CD4-positive, CD25-positive, alpha-beta regulatory T cell (primary cell): Measurements from ENCODE around the gene PRKG1. TPM values are rescaled to one million over a fixed set of nuclear protein-coding genes. Genes with fewer than 3 reads are reported as not detected.
A peak's percentile ranks its signal among the peaks of the same experiment; 100 is the strongest.

ENCODE experiments used
- ATAC-seq, 2 donors: fragments of 150-1000 bp; cut with Tn5 transposase; one replicate each; pipeline ENCODE4 v1.10.0; 2021; ENCODE audit warnings: low read depth in 2 of 2, moderate number of reproducible peaks in 2 of 2, moderate library complexity in 1 of 2
- DNase-seq, 3 donors: peaks; one replicate each; pipeline versions ENCODE4 v3.0.0 to v3.0.0-alpha.2; 2012 to 2022; ENCODE audit warnings: mixed read lengths in 1 of 3
- H3K27ac ChIP-seq: one replicate; pipeline ENCODE4 v1.7.0; 2013; ENCODE audit warnings: mild to moderate bottlenecking, low read length; ENCODE audit not compliant: insufficient read depth, poor library complexity, severe bottlenecking
- H3K27me3 ChIP-seq: one replicate; pipeline ENCODE4 v1.7.0; 2013; ENCODE audit warnings: low read length; ENCODE audit not compliant: control insufficient read depth, insufficient read depth
- H3K36me3 ChIP-seq: one replicate; pipeline ENCODE4 v1.7.0; 2013; ENCODE audit warnings: mild to moderate bottlenecking, low read length, moderate library complexity; ENCODE audit not compliant: control insufficient read depth, insufficient read depth
- H3K4me1 ChIP-seq: 2 replicates; pipeline ENCODE4 v1.7.0; 2013; ENCODE audit warnings: mild to moderate bottlenecking, low read length; ENCODE audit not compliant: insufficient read depth, control insufficient read depth, poor library complexity, severe bottlenecking
- H3K4me3 ChIP-seq: one replicate; pipeline ENCODE4 v1.7.0; 2013; ENCODE audit warnings: low read depth, mild to moderate bottlenecking, low read length, moderate library complexity
- H3K9me3 ChIP-seq, 2 experiments: 1 replicate in 1 of 2; 2 replicates in 1 of 2; pipeline ENCODE4 v1.7.0; 2013; ENCODE audit warnings: low read length in 2 of 2, mild to moderate bottlenecking in 1 of 2, moderate library complexity in 1 of 2; ENCODE audit not compliant: control insufficient read depth in 2 of 2
- H3K27ac Mint-ChIP-seq, 3 donors: one replicate each; pipeline ENCODE4 v1.8.0; 2020 to 2022; ENCODE audit warnings: mild to moderate bottlenecking in 3 of 3, mixed read lengths in 3 of 3, moderate library complexity in 2 of 3
- H3K27me3 Mint-ChIP-seq: one replicate; pipeline ENCODE4 v1.8.0; 2022; ENCODE audit warnings: mild to moderate bottlenecking, mixed read lengths
- H3K36me3 Mint-ChIP-seq: one replicate; pipeline ENCODE4 v1.8.0; 2020; ENCODE audit warnings: mixed read lengths
- H3K4me1 Mint-ChIP-seq, 4 donors: one replicate each; pipeline ENCODE4 v1.8.0; 2020 to 2022; ENCODE audit warnings: mixed read lengths in 4 of 4, mild to moderate bottlenecking in 1 of 4
- H3K4me3 Mint-ChIP-seq, 4 donors: one replicate each; pipeline ENCODE4 v1.8.0; 2020 to 2022; ENCODE audit warnings: mild to moderate bottlenecking in 4 of 4, mixed read lengths in 4 of 4, moderate library complexity in 3 of 4
- H3K9me3 Mint-ChIP-seq, 7 donors: one replicate each; pipeline ENCODE4 v1.8.0; 2020 to 2022; ENCODE audit warnings: mixed read lengths in 7 of 7, mild to moderate bottlenecking in 3 of 7, moderate library complexity in 2 of 7
- polyA plus RNA-seq, 4 donors: library from polyadenylated mRNA; unstranded; fragments of 300-500 nt; fragmentation: Illumina TruSeq; gene quantifications; one replicate each; pipeline ENCODE4 v1.2.3, GENCODE V29; 2021
- total RNA-seq: library from RNA; stranded (reverse); gene quantifications from one replicate; pipeline ENCODE4 v1.2.3, GENCODE V29; 2022

PRKG1 gene
- total and polyA plus RNA-seq, 5 donors from 2014 or later = 0.30 TPM; not detected in 4

DNA sequence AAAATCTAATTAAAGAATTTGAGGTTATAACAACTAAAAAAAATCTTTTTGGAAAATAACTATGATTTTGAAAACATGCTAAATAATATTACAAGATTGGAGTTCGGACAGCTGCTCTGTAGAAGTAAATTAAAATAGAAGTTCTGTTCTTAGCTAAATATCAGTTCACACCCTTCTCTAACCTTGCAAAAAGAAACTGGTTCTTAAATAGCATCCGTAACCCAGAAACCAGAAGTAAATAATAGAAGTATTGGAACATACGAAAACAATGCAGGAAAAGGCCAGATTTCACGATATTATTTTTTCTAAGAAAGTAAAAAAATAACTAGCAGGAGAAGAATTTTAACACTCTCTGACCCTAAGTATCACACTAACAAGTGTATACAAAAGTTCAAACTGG, 164.7 kb downstream of the PRKG1 start:
- Mint-ChIP-seq H3K9me3 (peaks cover 0 to 5% (median 0%) of the 10 kb centered on the region in 7 donors), H3K4me3 (no peak overlapping the region), H3K27me3 (no peaks in the 10 kb centered on the region), H3K36me3 (no peaks in the 10 kb centered on the region), H3K4me1 (no peaks in the 10 kb centered on the region), H3K27ac (no peak overlapping the region)
- DNase-seq = no peak
- H3K27ac ChIP-seq = no peak overlapping the region
- no peak overlapping the region for H3K4me3 ChIP-seq
- ATAC-seq = no peak
- no peaks in the 10 kb centered on the region for H3K4me1 ChIP-seq
- no peaks in the 10 kb centered on the region for H3K36me3 ChIP-seq
- no peaks in the 10 kb centered on the region for H3K9me3 ChIP-seq
- no peaks in the 10 kb centered on the region for H3K27me3 ChIP-seq

DNA sequence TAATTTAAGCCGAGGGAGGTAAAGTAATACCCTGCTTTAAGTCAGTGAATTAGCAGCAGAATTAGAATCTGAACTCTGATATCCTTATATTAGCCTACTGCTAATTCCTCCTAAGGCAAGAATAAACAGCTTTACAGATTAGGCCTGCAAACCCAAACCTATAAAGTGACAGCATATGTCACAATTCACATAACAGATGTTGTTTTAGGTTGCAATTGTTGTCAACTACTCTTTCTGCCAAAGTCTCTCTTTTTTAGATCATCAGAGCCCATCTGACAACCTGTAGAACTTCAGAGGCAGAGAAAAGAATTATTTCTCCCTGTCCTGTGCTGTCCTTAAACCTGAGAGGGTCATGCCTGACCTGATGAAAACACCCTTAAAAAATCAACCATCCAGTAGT, 167.2 kb downstream of the PRKG1 start:
- ATAC-seq = no peak
- Mint-ChIP-seq H3K4me3 (no peak overlapping the region), H3K27ac (no peak overlapping the region), H3K9me3 (peaks cover 0 to 3% (median 0%) of the 10 kb centered on the region in 7 donors), H3K27me3 (no peaks in the 10 kb centered on the region), H3K4me1 (no peaks in the 10 kb centered on the region), H3K36me3 (no peaks in the 10 kb centered on the region)
- Histone ChIP-seq H3K9me3 (no peaks in the 10 kb centered on the region), H3K4me1 (no peaks in the 10 kb centered on the region), H3K36me3 (no peaks in the 10 kb centered on the region), H3K27me3 (no peaks in the 10 kb centered on the region), H3K4me3 (no peak overlapping the region), H3K27ac (no peak overlapping the region)
- no peak for DNase-seq

DNA sequence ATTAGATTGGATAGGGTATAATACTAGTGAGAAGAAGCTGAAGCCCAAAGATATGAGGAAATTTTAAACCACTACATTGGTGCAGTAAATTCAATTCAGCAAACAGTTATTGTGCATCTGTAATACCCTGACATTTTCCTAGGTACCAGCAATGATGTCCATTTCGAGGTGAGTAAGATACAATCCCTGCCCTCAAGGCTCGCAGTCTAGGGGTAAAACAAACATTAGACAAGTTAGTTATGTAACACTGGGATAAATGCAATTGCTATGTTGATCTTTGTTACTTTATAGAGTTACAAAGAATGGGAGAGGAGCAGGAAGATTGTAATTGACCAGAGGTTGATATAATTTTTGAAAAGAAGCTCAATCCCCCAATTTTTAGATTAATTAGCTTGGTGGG, 168.1 kb downstream of the PRKG1 start:
- H3K27me3 ChIP-seq = no peaks in the 10 kb centered on the region
- H3K4me1 ChIP-seq = no peaks in the 10 kb centered on the region
- Mint-ChIP-seq H3K9me3 (peaks cover 0 to 3% (median 0%) of the 10 kb centered on the region in 7 donors), H3K27ac (no peak overlapping the region), H3K27me3 (no peaks in the 10 kb centered on the region), H3K4me1 (no peaks in the 10 kb centered on the region), H3K4me3 (no peak overlapping the region), H3K36me3 (no peaks in the 10 kb centered on the region)
- no peaks in the 10 kb centered on the region for H3K36me3 ChIP-seq
- ATAC-seq (no peak), DNase-seq (no peak)
- no peak overlapping the region for H3K27ac ChIP-seq
- H3K9me3 ChIP-seq = no peaks in the 10 kb centered on the region
- no peak overlapping the region for H3K4me3 ChIP-seq

DNA sequence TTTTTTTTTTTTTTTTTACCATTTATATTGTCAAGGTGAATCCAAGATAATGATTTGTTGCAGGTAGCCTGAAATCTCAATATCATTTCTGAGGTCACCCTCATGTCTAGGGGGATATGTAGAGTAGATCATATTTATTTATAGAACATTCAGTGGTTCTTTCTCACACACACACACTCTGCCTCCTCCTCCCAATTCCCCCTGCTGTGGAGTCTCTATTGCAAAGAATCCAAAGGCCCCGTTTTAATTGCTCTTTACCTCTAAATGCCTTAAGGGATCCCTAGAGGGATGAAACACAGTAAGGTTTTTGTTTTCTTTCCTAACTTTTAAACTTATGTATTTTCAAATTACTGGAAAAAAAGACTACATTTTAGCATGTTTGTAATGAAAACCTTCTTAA, 170.0 kb downstream of the PRKG1 start:
- no peaks in the 10 kb centered on the region for H3K27me3 Mint-ChIP-seq

GRCh38 chr10:51244748-51245490, 170.6 kb downstream of the PRKG1 start:
- Histone ChIP-seq H3K4me1 (no peaks in the 10 kb centered on the region), H3K27me3 (no peaks in the 10 kb centered on the region), H3K36me3 (no peaks in the 10 kb centered on the region), H3K27ac (no peak overlapping the region), H3K4me3 (no peak overlapping the region), H3K9me3 (no peaks in the 10 kb centered on the region)
- Mint-ChIP-seq H3K4me3 (peak overlapping the region in 1 of 4 donors; percentile 5), H3K9me3 (peaks cover 0 to 2% (median 0%) of the 10 kb centered on the region in 7 donors), H3K4me1 (no peaks in the 10 kb centered on the region), H3K27ac (no peak overlapping the region), H3K36me3 (no peaks in the 10 kb centered on the region), H3K27me3 (no peaks in the 10 kb centered on the region)
- DNase-seq (no peak), ATAC-seq (no peak)

More for the DNA sequence above, 170.0 kb downstream of the PRKG1 start:
- no peak overlapping the region for H3K4me3 ChIP-seq
- Mint-ChIP-seq H3K27ac (no peak overlapping the region), H3K4me1 (no peaks in the 10 kb centered on the region), H3K9me3 (peaks cover 0 to 3% (median 0%) of the 10 kb centered on the region in 7 donors), H3K4me3 (peak overlapping the region in 1 of 4 donors; percentile 32), H3K36me3 (no peaks in the 10 kb centered on the region)
- no peak overlapping the region for H3K27ac ChIP-seq
- no peaks in the 10 kb centered on the region for H3K36me3 ChIP-seq
- no peaks in the 10 kb centered on the region for H3K27me3 ChIP-seq
- no peaks in the 10 kb centered on the region for H3K9me3 ChIP-seq
- DNase-seq = no peak
- H3K4me1 ChIP-seq = no peaks in the 10 kb centered on the region
- no peak for ATAC-seq

GRCh38 chr10:51246156-51246555, 171.9 kb downstream of the PRKG1 start:
- H3K9me3 ChIP-seq = no peaks in the 10 kb centered on the region
- H3K4me3 ChIP-seq = no peak overlapping the region
- H3K9me3 Mint-ChIP-seq = peaks cover 0 to 2% (median 0%) of the 10 kb centered on the region in 7 donors
- H3K36me3 Mint-ChIP-seq = no peaks in the 10 kb centered on the region
- no peak overlapping the region for H3K27ac Mint-ChIP-seq
- DNase-seq (no peak), ATAC-seq (no peak)
- no peaks in the 10 kb centered on the region for H3K4me1 ChIP-seq
- no peaks in the 10 kb centered on the region for H3K27me3 Mint-ChIP-seq
- H3K4me1 Mint-ChIP-seq = no peaks in the 10 kb centered on the region
- no peaks in the 10 kb centered on the region for H3K36me3 ChIP-seq
- H3K27me3 ChIP-seq = no peaks in the 10 kb centered on the region
- H3K4me3 Mint-ChIP-seq = no peak overlapping the region
- H3K27ac ChIP-seq = no peak overlapping the region

GRCh38 chr10:51250278-51250920, 176.1 kb downstream of the PRKG1 start:
- Mint-ChIP-seq H3K4me1 (no peaks in the 10 kb centered on the region), H3K27ac (no peak overlapping the region), H3K9me3 (peaks cover 0 to 1% (median 0%) of the 10 kb centered on the region in 7 donors), H3K4me3 (no peak overlapping the region), H3K27me3 (no peaks in the 10 kb centered on the region), H3K36me3 (no peaks in the 10 kb centered on the region)
- no peaks in the 10 kb centered on the region for H3K27me3 ChIP-seq
- no peak overlapping the region for H3K27ac ChIP-seq
- H3K36me3 ChIP-seq = no peaks in the 10 kb centered on the region
- H3K4me1 ChIP-seq = no peaks in the 10 kb centered on the region
- no peak overlapping the region for H3K4me3 ChIP-seq
- ATAC-seq (no peak), DNase-seq (no peak)
- no peaks in the 10 kb centered on the region for H3K9me3 ChIP-seq

- H3K4me1 ChIP-seq = no peaks in the 10 kb centered on the region
- DNase-seq = no peak
- Mint-ChIP-seq H3K27me3 (no peaks in the 10 kb centered on the region), H3K36me3 (no peaks in the 10 kb centered on the region), H3K27ac (no peak overlapping the region), H3K9me3 (peaks cover 0 to 1% (median 0%) of the 10 kb centered on the region in 7 donors), H3K4me3 (no peak overlapping the region), H3K4me1 (no peaks in the 10 kb centered on the region)
- H3K4me3 ChIP-seq = no peak overlapping the region
- H3K27me3 ChIP-seq = no peaks in the 10 kb centered on the region
- no peaks in the 10 kb centered on the region for H3K9me3 ChIP-seq
- ATAC-seq = no peak
- H3K27ac ChIP-seq = no peak overlapping the region
- no peaks in the 10 kb centered on the region for H3K36me3 ChIP-seq
Measured at GRCh38 chr10:51251110-51251509, 176.8 kb downstream of the PRKG1 start.
